Mesodermal cell (in vitro differentiated cells): Measurements from ENCODE around the gene MOB3A.
A peak's percentile ranks its signal among the peaks of the same experiment; 100 is the strongest.
"Not testable (repeated sequence)": the region's sequence is repeated elsewhere in the genome, so short reads cannot be mapped to it uniquely, and the experiment has no call there.

Experiments
- H3K27ac ChIP-seq: 2 replicates; pipeline ENCODE4 v1.7.0; 2013; ENCODE audit warnings: mild to moderate bottlenecking, low read depth, low read length, moderate library complexity; ENCODE audit not compliant: severe bottlenecking
- H3K36me3 ChIP-seq: 2 replicates; pipeline ENCODE4 v1.7.1; 2013; ENCODE audit warnings: mild to moderate bottlenecking, low read length, moderate library complexity; ENCODE audit not compliant: control insufficient read depth, insufficient read depth
- H3K4me1 ChIP-seq: one replicate; pipeline ENCODE4 v1.7.1; 2013; ENCODE audit warnings: mild to moderate bottlenecking, low read length; ENCODE audit not compliant: insufficient read depth, control insufficient read depth, poor library complexity, severe bottlenecking
- H3K4me3 ChIP-seq: 2 replicates; pipeline ENCODE4 v1.7.0; 2013; ENCODE audit warnings: low read length, control low read depth, mild to moderate bottlenecking; ENCODE audit not compliant: insufficient read depth, poor library complexity, severe bottlenecking; ENCODE audit errors: extremely low read depth
- H3K9me3 ChIP-seq: 2 replicates; pipeline ENCODE4 v1.7.1; 2013; ENCODE audit warnings: mild to moderate bottlenecking, low read length, moderate library complexity; ENCODE audit not compliant: control insufficient read depth
- WGBS, 2 experiments: methylation state at CpG; one replicate each; pipeline ENCODE4 v1.1.5; 2013; ENCODE audit warnings: missing lambda C conversion rate in 2 of 2; ENCODE audit not compliant: insufficient coverage in 2 of 2; 5-methylcytosine and 5-hydroxymethylcytosine counted together

Gene MOB3A

DNA sequence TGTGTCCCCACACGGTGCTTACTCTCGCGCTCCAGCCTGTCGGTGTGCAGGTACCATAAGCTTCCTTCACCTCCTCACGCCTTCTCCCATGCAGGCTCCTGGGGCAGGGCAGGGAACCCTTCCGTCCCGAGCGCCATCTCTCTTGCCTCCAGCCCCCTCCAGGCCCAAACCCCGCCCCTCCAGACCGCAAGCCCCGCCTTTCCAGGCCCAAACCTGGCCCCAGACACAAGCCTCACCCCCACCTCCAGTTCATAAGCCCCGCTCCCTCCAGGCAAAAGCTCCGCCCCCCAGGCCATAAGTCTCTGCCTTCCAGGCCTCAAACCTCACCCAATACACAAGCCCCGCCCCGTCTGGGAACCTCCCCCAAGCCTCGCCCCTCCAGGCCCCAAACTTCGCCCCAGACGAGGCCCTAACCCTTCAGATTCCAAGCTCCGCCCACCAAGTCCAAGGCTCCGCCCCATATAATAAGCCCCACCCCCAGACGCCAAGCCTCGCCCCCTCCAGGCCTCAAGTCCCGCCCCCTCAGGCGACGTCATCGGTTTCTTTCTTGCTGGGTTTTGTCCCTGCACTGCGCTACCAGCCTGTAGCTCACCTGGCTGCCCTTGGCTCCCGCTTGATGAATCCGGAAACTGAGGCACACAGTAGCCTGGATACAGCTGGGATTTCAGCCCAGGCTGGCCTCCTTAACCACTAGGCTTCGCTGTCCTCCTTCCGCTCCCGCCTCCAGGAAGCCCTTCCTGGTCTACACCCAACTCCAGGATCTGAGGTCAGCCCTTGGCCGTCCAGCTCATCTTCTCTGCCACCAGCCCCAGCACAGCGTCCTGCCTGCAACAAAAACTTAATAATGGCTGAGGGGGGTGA is 61.2 kb downstream of the MOB3A start:
- Histone ChIP-seq H3K4me1 (peaks cover 8% of the 10 kb centered on the region), H3K36me3 (peaks cover 16% of the 10 kb centered on the region), H3K27ac (no peak overlapping the region), H3K4me3 (no peak overlapping the region), H3K9me3 (peaks cover 9% of the 10 kb centered on the region)
- 82 to 84% methylated on average over 26 to 27 of the region's 34 CpGs for WGBS, 2 experiments

DNA sequence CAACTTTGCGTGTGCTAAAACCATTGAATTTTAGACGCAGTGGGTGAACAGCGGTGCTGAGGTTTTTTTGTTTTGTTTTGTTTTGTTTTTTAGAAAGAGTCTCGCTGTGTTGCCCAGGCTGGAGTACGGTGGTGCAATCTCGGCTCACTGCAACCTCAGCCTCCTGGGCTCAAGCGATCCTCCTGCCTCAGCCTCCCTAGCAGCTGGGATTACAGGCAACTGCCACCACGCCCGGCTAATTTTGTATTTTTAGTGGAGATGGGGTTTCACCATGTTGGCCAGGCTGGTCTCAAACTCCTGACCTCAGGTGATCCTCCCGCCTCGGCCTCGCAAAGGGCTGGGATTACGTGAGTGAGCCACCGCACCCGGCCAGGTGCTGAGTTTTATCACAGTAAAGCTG is 61.9 kb downstream of the MOB3A start:
- H3K4me1 ChIP-seq, H3K27ac ChIP-seq, H3K4me3 ChIP-seq, H3K36me3 ChIP-seq, H3K9me3 ChIP-seq: not testable (repeated sequence)
- 90 to 96% methylated on average over 11 to 15 of the region's 15 CpGs for WGBS, 2 experiments

DNA sequence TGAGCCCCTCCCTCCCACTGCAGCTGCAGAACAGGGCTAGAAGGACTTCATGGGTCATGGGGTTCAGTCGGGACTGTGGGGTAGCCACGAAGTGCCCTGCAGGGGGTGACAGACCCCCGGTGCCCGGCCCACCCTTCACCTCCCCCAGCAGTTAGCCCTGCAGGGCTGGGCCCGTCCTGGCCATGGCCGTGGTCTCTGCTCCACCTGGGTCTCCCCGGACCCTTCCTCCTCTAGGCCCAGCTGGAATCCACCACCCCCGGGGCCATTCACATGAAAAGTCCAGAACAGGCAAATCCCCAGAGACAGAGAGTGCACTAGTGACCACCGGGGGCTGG is 62.3 kb downstream of the MOB3A start:
- H3K27ac ChIP-seq: no peak overlapping the region
- peaks cover 8% of the 10 kb centered on the region for H3K4me1 ChIP-seq
- 72 to 83% methylated on average over 5 to 6 of the region's 9 CpGs for WGBS, 2 experiments
- peaks cover 9% of the 10 kb centered on the region for H3K9me3 ChIP-seq
- H3K36me3 ChIP-seq: peaks cover 6% of the 10 kb centered on the region
- no peak overlapping the region for H3K4me3 ChIP-seq

DNA sequence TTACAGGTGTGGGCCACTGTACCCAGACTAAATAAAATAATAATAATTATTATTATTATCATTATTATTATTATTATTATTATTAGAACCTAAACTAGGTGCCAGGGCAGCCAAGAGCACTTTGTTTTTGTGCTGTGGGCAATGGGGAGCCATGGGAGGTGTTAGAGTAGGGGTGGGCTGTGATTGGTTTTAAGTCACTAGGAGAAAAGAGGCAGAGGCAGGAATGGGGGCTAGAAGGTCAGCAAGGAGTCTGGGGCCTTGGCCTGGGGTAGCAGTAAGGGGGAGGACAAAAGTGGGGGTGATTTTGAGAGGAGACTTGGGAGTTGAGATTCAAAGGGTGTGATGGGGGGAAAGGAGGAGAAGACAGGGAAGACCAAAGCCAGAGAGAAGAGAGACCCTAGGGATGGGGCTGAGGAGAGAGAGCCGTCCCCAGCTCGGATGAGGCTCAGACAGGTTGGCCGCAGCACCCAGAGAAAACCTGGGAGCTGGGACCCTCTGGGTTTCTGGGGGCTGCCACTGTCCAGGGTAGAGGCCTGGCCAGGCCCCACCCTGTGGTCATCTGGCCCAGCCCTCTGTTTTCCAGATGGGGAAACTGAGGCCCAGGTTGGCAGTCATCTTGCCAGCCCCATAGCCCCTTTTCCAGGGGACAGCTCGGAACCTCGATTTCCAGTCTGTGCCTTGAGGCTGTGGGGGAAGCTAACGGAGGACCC is 62.9 kb downstream of the MOB3A start:
- 87 to 100% methylated on average over 3 to 5 of the region's 6 CpGs for WGBS, 2 experiments
- Histone ChIP-seq H3K4me3 (no peak overlapping the region), H3K27ac (no peak overlapping the region), H3K36me3 (peaks cover 2% of the 10 kb centered on the region), H3K4me1 (peaks cover 8% of the 10 kb centered on the region), H3K9me3 (peaks cover 9% of the 10 kb centered on the region)

DNA sequence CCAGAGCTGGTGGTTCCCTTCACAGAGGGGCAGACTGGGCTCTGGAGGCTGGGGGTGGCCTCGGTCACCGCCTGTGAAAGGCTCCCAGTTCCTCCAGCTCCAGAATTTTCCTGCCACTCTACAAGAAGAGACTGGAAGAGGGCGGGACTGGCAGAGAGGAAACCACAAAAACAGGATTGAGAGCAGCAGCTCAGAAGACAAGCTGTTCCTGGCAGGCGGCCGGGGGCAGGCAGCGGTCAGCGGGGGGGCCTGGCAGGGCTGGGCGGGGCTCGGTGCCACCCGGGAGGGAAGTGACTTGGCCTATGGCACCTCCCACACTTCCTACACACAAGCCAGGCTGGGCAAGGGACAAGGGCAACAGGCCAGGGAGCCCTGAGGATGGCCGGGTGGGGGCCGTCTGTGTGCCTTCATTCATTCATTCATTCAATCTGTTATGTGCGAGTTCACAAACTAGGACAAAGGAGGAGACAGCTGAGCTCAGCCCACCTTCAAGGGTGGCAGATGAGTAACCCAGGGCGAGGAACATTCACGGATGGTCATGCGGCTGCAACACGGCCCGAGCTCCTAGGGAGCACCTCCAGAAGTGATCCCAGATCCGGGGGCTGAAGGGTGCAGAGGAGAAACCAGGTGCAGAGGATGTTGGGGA is 63.7 kb downstream of the MOB3A start:
- Histone ChIP-seq H3K4me1 (peaks cover 5% of the 10 kb centered on the region), H3K36me3 (no peaks in the 10 kb centered on the region), H3K9me3 (peaks cover 9% of the 10 kb centered on the region), H3K4me3 (no peak overlapping the region), H3K27ac (peak overlapping the region; percentile 8)
- WGBS, 2 experiments: 54 to 69% methylated on average over 13 to 19 of the region's 19 CpGs

DNA sequence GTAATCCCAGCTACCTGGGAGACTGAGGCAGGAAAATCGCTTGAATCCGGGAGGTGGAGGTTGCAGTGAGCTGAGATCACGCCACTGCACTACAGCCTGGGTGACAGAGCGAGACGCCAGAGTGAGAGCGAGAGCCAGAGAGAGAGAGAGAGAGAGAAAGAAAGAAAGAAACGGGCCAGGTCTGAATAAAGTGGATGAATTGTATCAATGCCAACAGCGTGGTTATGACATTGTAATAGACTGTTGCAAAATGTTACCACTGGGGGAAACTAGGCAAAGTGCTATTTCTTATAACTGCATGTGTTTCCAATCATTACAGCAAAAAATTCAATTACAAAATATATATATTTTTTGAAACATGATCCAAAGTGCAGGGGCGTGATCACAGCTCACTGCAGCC is 68.8 kb downstream of the MOB3A start:
- Histone ChIP-seq H3K36me3 (no peaks in the 10 kb centered on the region), H3K4me1 (peaks cover under 1% of the 10 kb centered on the region), H3K9me3 (no peaks in the 10 kb centered on the region), H3K27ac (no peak overlapping the region), H3K4me3 (no peak overlapping the region)
- 91 to 92% methylated on average over 7 of the region's 9 CpGs for WGBS, 2 experiments

DNA sequence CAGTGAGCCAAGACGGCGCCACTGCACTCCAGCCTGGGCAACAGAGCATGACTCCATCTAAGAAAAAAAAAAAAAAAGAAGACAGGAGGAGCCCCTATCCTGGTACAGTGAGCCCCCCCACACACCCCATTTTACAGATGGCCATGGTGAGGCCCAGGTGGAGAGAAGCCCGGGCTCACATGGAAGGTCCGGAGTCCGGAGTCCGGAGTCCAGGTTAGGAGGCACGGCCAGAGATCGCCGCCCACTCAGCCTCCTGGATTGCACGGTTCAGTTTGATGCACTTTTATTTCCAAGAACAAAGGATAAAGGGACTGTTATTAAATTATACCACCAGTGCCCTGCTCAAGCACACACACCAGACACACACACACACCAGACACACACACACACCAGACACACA is 69.4 kb downstream of the MOB3A start:
- Histone ChIP-seq H3K4me1 (no peaks in the 10 kb centered on the region), H3K36me3 (no peaks in the 10 kb centered on the region), H3K4me3 (no peak overlapping the region), H3K27ac (no peak overlapping the region), H3K9me3 (no peaks in the 10 kb centered on the region)
- 82 to 97% methylated on average over 8 to 10 of the region's 10 CpGs for WGBS, 2 experiments

DNA sequence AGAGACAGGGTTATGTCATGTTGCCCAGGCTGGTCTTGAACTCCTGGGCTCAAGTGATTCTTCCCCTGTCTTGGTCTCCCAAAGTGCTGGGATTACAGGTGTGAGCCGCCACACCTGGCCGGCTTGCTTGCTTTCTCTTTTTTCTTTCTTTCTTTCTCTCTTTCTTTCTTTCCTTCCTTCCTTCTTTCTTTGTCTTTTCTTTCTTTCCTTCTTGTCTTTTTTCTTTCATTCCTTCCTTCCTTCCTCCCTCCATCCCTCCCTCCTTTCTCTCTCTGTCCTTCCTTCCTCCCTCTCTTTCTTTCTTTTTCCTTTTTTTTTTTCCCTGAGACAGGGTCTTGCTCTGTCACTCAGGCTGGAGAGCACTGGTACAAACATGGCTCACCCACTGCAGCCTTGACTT is 73.8 kb downstream of the MOB3A start:
- H3K36me3 ChIP-seq: no peaks in the 10 kb centered on the region
- H3K4me3 ChIP-seq: no peak overlapping the region
- H3K4me1 ChIP-seq: no peaks in the 10 kb centered on the region
- H3K27ac ChIP-seq: no peak overlapping the region
- no peaks in the 10 kb centered on the region for H3K9me3 ChIP-seq
- 93 to 95% methylated on average over 2 of the region's 2 CpGs for WGBS, 2 experiments

DNA sequence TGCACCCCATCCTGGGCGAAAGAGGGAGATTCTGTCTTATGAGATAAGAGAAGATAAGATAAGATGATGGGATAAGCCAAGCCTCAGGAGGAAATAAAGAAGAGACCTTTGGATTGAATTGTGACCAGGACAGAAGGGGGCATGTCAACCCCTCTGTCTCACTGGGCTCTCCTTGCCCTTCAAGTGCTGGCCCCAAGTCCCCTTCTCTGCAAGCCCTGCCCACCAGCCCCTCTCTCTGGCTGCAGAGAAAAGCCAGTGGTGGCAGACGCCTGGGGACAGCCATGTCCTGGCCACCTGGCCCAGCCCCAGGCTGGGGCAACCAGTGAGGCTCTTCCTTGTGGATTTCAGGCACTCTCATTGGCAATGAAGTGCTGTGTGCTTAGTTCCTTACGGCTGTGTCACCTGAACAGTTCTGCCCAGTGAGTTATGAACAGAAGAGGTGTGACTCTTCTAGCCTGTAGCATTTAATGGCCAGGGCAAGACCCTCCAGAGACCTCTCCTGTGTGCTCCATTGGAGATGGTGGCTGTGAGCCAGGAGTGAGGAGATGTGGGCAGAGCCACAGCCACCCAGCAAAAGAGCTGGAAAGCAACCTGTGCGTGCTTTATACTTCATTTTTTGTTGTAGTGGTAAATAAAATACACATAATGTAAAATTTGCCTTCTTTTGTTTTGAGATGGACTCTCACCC is 74.5 kb downstream of the MOB3A start:
- H3K27ac ChIP-seq: no peak overlapping the region
- no peaks in the 10 kb centered on the region for H3K36me3 ChIP-seq
- H3K4me1 ChIP-seq: no peaks in the 10 kb centered on the region
- H3K4me3 ChIP-seq: no peak overlapping the region
- H3K9me3 ChIP-seq: no peaks in the 10 kb centered on the region
- WGBS, 2 experiments: 70 to 79% methylated on average over 2 to 3 of the region's 4 CpGs
